K562 (cell line): ENCODE measurements around the gene ZNRF2. TPM values are rescaled to one million over a fixed set of nuclear protein-coding genes. Genes with fewer than 3 reads are reported as not detected.

Experiments used
- ATF1 ChIP-seq, 2 experiments: fragments of 450-650 bp in 1 of 2; IDR thresholded peaks; 2 replicates each; pipeline ENCODE4 v1.6.1; 2016; ENCODE audit warnings: missing compliant biosample characterization in 1 of 2, missing genetic modification characterization in 1 of 2
- ATF7 ChIP-seq: fragments of 450-650 bp; IDR thresholded peaks from 2 replicates; pipeline ENCODE4 v1.7.1; 2014; ENCODE audit warnings: mild to moderate bottlenecking, moderate library complexity
- BMI1 ChIP-seq: fragments of 150-350 bp; IDR thresholded peaks from 2 replicates; pipeline ENCODE4 v1.6.1; 2014; ENCODE audit warnings: low read length
- CREB1 ChIP-seq, 2 experiments: sonication (generic) in 1 of 2; formaldehyde crosslinking in 1 of 2; IDR thresholded peaks; 2 replicates each; pipeline versions ENCODE4 v1.6.1 to v1.8.0; 2012 to 2022; ENCODE audit warnings: inconsistent platforms in 1 of 2, mild to moderate bottlenecking in 1 of 2, missing genetic modification reagents in 1 of 2, moderate library complexity in 1 of 2
- FOSL1 ChIP-seq: fragments of 200-800 bp; sonication (Bioruptor generic); conservative IDR thresholded peaks from 2 replicates; pipeline ENCODE4 v1.6.1; 2016; ENCODE audit warnings: missing genetic modification characterization, missing compliant biosample characterization
- GABPB2 ChIP-seq: fragments of 250-450 bp; sonication (Bioruptor Pico); conservative IDR thresholded peaks from 2 replicates; pipeline ENCODE4 v1.5.1; 2021; ENCODE audit warnings: mild to moderate bottlenecking
- HLTF ChIP-seq: fragments of 450-650 bp; IDR thresholded peaks from 2 replicates; pipeline ENCODE4 v1.6.1; 2016
- NBN ChIP-seq: fragments of 450-650 bp; IDR thresholded peaks from 2 replicates; pipeline ENCODE4 v1.6.1; 2016; ENCODE audit warnings: low read depth, mild to moderate bottlenecking
- NCOA4 ChIP-seq: fragments of 450-650 bp; IDR thresholded peaks from 2 replicates; pipeline ENCODE4 v1.6.1; 2018; ENCODE audit warnings: mild to moderate bottlenecking; ENCODE audit not compliant: partially characterized antibody
- NFATC3 ChIP-seq: fragments of 450-650 bp; IDR thresholded peaks from 2 replicates; pipeline ENCODE4 v1.6.1; 2017; ENCODE audit warnings: mild to moderate bottlenecking
- PPARD ChIP-seq: fragments of 250-450 bp; sonication (Bioruptor Pico); IDR thresholded peaks from 2 replicates; pipeline ENCODE4 v1.8.0; 2022; ENCODE audit warnings: inconsistent platforms, mild to moderate bottlenecking, moderate library complexity
- RAD21 ChIP-seq, 2 experiments: fragments of 250-450 bp in 1 of 2; fragments of 450-650 bp in 1 of 2; sonication (Bioruptor Pico) in 1 of 2; formaldehyde crosslinking in 1 of 2; IDR thresholded peaks in 1 of 2; conservative IDR thresholded peaks in 1 of 2; 2 replicates each; pipeline versions ENCODE4 v1.4.0 to v1.8.0; 2020 to 2022; ENCODE audit warnings: mild to moderate bottlenecking in 2 of 2, moderate library complexity in 1 of 2
- SRSF9 ChIP-seq: fragments of 200-400 bp; formaldehyde crosslinking; IDR thresholded peaks from 2 replicates; pipeline ENCODE4 v1.6.1; 2017; ENCODE audit warnings: low read depth, low read length, borderline replicate concordance
- STAT5B ChIP-seq: fragments of 250-450 bp; sonication (Bioruptor Pico); IDR thresholded peaks from 2 replicates; pipeline ENCODE4 v1.8.0; 2021; ENCODE audit warnings: mild to moderate bottlenecking, inconsistent platforms
- TEAD4 ChIP-seq, 2 experiments: sonication (generic) in 1 of 2; formaldehyde crosslinking in 1 of 2; IDR thresholded peaks; 2 replicates each; pipeline versions ENCODE4 v1.6.1 to v1.8.0; 2012 to 2022; ENCODE audit warnings: borderline replicate concordance in 1 of 2, inconsistent platforms in 1 of 2, low read length in 1 of 2, mild to moderate bottlenecking in 1 of 2, missing genetic modification reagents in 1 of 2
- XRCC3 ChIP-seq: fragments of 450-650 bp; IDR thresholded peaks from 2 replicates; pipeline ENCODE4 v1.6.1; 2017; ENCODE audit warnings: mild to moderate bottlenecking, moderate library complexity
- ZBTB7A ChIP-seq: IDR thresholded peaks from 2 replicates; pipeline ENCODE4 v1.6.1; 2011; ENCODE audit warnings: low read depth, mild to moderate bottlenecking, low read length, moderate library complexity, borderline replicate concordance; ENCODE audit not compliant: control insufficient read depth
- ZNF175 ChIP-seq: fragments of 200-800 bp; sonication (Bioruptor generic); IDR thresholded peaks from 2 replicates; pipeline ENCODE4 v1.6.1; 2016; ENCODE audit warnings: low read depth, mild to moderate bottlenecking, missing genetic modification characterization, missing compliant biosample characterization
- ZNF224 ChIP-seq: sonication (generic); formaldehyde crosslinking; IDR thresholded peaks from 2 replicates; pipeline ENCODE4 v1.8.0; 2022; ENCODE audit warnings: mild to moderate bottlenecking, missing genetic modification reagents
- ZNF24 ChIP-seq: fragments of 450-650 bp; IDR thresholded peaks from 2 replicates; pipeline ENCODE4 v1.6.1; 2016
- ZNF263 ChIP-seq: sonication (generic); formaldehyde crosslinking; IDR thresholded peaks from 2 replicates; pipeline ENCODE4 v1.8.0; 2022; ENCODE audit warnings: mild to moderate bottlenecking, missing genetic modification reagents, borderline replicate concordance
- ZNF436 ChIP-seq: fragments of 250-450, 450-650 bp; sonication (Bioruptor Pico); formaldehyde crosslinking; IDR thresholded peaks from 2 replicates; pipeline ENCODE4 v1.7.0; 2020; ENCODE audit warnings: mild to moderate bottlenecking
- ZNF445 ChIP-seq: fragments of 250-450 bp; sonication (Bioruptor Pico); IDR thresholded peaks from 2 replicates; pipeline ENCODE4 v1.4.0; 2020; ENCODE audit warnings: low read depth, mild to moderate bottlenecking, moderate library complexity
- polyA plus RNA-seq, 8 experiments: library from polyadenylated mRNA; depleted of rRNA in 4 of 8; stranded (reverse) in 5 of 8; unstranded in 3 of 8; fragments of >200 nt; fragmentation: Nextera tagmentation in 2 of 8; fragmentation: Illumina TruSeq in 1 of 8; extraction: Ambion mirVana in 2 of 8; extraction: Trizol in 1 of 8; gene quantifications; 2 replicates each; pipeline versions ENCODE4 v1.2.1 to v1.2.3, GENCODE V29; 2011 to 2014; ENCODE audit warnings: inconsistent platforms in 1 of 8, missing spikeins in 1 of 8
- total RNA-seq, 7 experiments: library from RNA; depleted of rRNA in 6 of 7; stranded (reverse); fragments of >200 nt in 6 of 7; fragmentation: Illumina TruSeq in 2 of 7; extraction: Trizol in 2 of 7; gene quantifications; 2 replicates each; pipeline versions ENCODE4 v1.2.1 to v1.2.3, GENCODE V29; 2011 to 2021; ENCODE audit warnings: low replicate concordance in 1 of 7
- TF ChIP-seq, protein P1 (sequence below), 2 experiments: fragments of 450-650 bp; IDR thresholded peaks; 2 replicates each; pipeline ENCODE4 v1.6.1; 2016
- TF ChIP-seq, protein P2 (sequence below): fragments of 450-650 bp; formaldehyde crosslinking; IDR thresholded peaks from 2 replicates; pipeline ENCODE4 v1.4.0; 2020; ENCODE audit warnings: mild to moderate bottlenecking, moderate library complexity

Gene ZNRF2
- total and polyA plus RNA-seq, 9 of the 15 experiments (the other 6 are each of a cell fraction or from before 2014, with no cell fraction given) = 1.1 to 13.9 (median 5.5) TPM

DNA sequence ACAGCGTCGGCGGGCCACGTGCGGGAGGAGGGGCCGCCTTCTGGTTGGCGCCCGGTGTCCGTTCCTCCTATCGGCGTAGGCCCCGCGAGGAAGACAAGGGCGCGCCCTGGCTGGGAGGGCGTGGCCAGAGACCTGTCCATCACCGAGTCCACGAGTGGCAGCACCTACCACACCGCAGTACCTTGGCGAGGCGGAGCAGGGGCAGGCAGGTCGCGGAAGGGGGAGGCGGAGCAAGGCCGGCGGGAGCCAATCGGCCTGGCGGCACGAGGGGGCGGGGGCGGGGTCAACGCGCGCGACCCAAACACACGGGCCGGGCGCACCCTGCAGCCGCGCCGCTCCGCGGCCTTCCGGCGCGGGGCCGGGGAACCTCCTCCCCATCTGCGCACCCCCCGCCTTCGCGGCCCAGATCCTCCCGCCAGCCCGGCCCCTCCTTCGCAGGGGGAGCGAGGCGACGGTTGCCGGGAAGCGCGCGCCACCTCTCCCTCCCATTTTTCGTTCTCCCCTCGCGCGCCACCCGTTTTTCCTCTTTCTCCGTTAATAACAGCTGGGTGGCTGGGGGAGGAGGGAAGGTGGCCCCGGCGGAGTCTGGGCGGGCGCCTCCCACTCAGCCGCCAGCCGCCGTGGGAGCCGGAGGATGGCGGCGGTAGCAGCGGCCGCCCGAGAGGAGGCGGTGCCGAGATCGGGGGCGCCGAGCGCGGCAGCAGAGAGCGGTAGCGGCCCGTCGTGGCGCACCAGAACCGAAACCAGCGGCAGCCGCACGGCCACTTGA is at the start of gene ZNRF2 (continued):
- TF ChIP-seq ZBTB7A (peak; percentile 73; the same call in 1 of the 2 replicates), ATF7 (peak; percentile 71; the same call in 1 of the 2 replicates), SRSF9 (no peak), ZNF436 (no peak), ZNF24 (no peak), FOSL1 (tag) (no peak), GABPB2 (CRISPR knock-in tag) (no peak), CREB1 (IDR thresholded peaks at IDR 0.05) (peak; percentile 40; the same call in 1 of the 2 replicates), CREB1 (CRISPR knock-in tag; IDR thresholded peaks at IDR 0.05) (peak; percentile 65; the same call in 1 of the 2 replicates), ZNF175 (CRISPR knock-in tag) (no peak), NBN (no peak), NCOA4 (no peak), ZNF445 (CRISPR knock-in tag) (no peak), ZNF224 (no peak; the same call in 1 of the 2 replicates), RAD21 (CRISPR knock-in tag; conservative IDR thresholded peaks at IDR 0.05 in 1 of 2, IDR thresholded peaks at IDR 0.05 in 1 of 2) (peak; percentile 54 to 56), HLTF (no peak), ZNF263 (CRISPR knock-in tag) (peak; percentile 44; the same call in 1 of the 2 replicates), PPARD (CRISPR knock-in tag) (no peak), ATF1 (CRISPR knock-in tag; IDR thresholded peaks at IDR 0.05) (no peak), ATF1 (tag; IDR thresholded peaks at IDR 0.05) (peak; percentile 81), STAT5B (no peak), TEAD4 (IDR thresholded peaks at IDR 0.05; ENCODE audit: low read length) (no peak; the same call in 1 of the 2 replicates), TEAD4 (CRISPR knock-in tag; IDR thresholded peaks at IDR 0.05; ENCODE audit: borderline replicate concordance) (no peak), XRCC3 (no peak), NFATC3 (no peak), BMI1 (no peak)
- TF ChIP-seq, protein P1, sequence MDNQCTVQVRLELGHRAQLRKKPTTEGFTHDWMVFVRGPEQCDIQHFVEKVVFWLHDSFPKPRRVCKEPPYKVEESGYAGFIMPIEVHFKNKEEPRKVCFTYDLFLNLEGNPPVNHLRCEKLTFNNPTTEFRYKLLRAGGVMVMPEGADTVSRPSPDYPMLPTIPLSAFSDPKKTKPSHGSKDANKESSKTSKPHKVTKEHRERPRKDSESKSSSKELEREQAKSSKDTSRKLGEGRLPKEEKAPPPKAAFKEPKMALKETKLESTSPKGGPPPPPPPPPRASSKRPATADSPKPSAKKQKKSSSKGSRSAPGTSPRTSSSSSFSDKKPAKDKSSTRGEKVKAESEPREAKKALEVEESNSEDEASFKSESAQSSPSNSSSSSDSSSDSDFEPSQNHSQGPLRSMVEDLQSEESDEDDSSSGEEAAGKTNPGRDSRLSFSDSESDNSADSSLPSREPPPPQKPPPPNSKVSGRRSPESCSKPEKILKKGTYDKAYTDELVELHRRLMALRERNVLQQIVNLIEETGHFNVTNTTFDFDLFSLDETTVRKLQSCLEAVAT (IDR thresholded peaks at IDR 0.05) = peak in 1 of 2 experiments; percentile 94; a peak in 2 of 4 replicates
- TF ChIP-seq, protein P2, sequence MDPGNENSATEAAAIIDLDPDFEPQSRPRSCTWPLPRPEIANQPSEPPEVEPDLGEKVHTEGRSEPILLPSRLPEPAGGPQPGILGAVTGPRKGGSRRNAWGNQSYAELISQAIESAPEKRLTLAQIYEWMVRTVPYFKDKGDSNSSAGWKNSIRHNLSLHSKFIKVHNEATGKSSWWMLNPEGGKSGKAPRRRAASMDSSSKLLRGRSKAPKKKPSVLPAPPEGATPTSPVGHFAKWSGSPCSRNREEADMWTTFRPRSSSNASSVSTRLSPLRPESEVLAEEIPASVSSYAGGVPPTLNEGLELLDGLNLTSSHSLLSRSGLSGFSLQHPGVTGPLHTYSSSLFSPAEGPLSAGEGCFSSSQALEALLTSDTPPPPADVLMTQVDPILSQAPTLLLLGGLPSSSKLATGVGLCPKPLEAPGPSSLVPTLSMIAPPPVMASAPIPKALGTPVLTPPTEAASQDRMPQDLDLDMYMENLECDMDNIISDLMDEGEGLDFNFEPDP (CRISPR knock-in tag) = no peak
